ENCODE data around the gene PRKG1.

The PRKG1 gene

GRCh38 chr10:51371743-51372142, 297.5 kb downstream of the PRKG1 start:
- H3K9ac ChIP-seq (ENCODE audit: low read length): no peak overlapping the region
- H3K27me3 ChIP-seq (ENCODE audit: low read length): no peaks in the 10 kb centered on the region
- no peak overlapping the region for H3K27ac ChIP-seq (ENCODE audit: low read depth, low read length)
- H3K36me3 ChIP-seq (ENCODE audit: low read length): no peaks in the 10 kb centered on the region
- no peak overlapping the region for H2AFZ ChIP-seq (ENCODE audit: low read depth, low read length, severe bottlenecking)
- H3F3A ChIP-seq (ENCODE audit: insufficient read depth): no peaks in the 10 kb centered on the region
- H3K4me3 ChIP-seq (ENCODE audit: insufficient read depth, low read length, poor library complexity, severe bottlenecking): no peak overlapping the region
- no peak for TF ChIP-seq EZH2phosphoT487 (conservative IDR thresholded peaks at IDR 0.05; ENCODE audit: low read length)
- TF ChIP-seq, protein P1, sequence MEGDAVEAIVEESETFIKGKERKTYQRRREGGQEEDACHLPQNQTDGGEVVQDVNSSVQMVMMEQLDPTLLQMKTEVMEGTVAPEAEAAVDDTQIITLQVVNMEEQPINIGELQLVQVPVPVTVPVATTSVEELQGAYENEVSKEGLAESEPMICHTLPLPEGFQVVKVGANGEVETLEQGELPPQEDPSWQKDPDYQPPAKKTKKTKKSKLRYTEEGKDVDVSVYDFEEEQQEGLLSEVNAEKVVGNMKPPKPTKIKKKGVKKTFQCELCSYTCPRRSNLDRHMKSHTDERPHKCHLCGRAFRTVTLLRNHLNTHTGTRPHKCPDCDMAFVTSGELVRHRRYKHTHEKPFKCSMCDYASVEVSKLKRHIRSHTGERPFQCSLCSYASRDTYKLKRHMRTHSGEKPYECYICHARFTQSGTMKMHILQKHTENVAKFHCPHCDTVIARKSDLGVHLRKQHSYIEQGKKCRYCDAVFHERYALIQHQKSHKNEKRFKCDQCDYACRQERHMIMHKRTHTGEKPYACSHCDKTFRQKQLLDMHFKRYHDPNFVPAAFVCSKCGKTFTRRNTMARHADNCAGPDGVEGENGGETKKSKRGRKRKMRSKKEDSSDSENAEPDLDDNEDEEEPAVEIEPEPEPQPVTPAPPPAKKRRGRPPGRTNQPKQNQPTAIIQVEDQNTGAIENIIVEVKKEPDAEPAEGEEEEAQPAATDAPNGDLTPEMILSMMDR (IDR thresholded peaks at IDR 0.05; ENCODE audit: insufficient read depth, low read length, poor library complexity, severe bottlenecking): no peak
- no peaks in the 10 kb centered on the region for H3K79me2 ChIP-seq (ENCODE audit: insufficient read depth, low read length)
- H3K9me3 ChIP-seq (ENCODE audit: insufficient read depth, low read length): no peaks in the 10 kb centered on the region
- no peaks in the 10 kb centered on the region for H3K9me2 ChIP-seq (replicated peaks; ENCODE audit: insufficient read depth, low read length)
- H4K20me1 ChIP-seq (ENCODE audit: low read depth, low read length): no peaks in the 10 kb centered on the region
- no peak overlapping the region for H3K4me2 ChIP-seq (ENCODE audit: low read depth, low read length, poor library complexity, severe bottlenecking)

- TF ChIP-seq, protein P1 (IDR thresholded peaks at IDR 0.05; ENCODE audit: insufficient read depth, low read length, poor library complexity, severe bottlenecking): no peak
- TF ChIP-seq EZH2phosphoT487 (conservative IDR thresholded peaks at IDR 0.05; ENCODE audit: low read length): no peak
- Histone ChIP-seq H3F3A (ENCODE audit: insufficient read depth) (no peaks in the 10 kb centered on the region), H3K9me2 (replicated peaks; ENCODE audit: insufficient read depth, low read length) (no peaks in the 10 kb centered on the region), H3K9ac (ENCODE audit: low read length) (no peak overlapping the region), H4K20me1 (ENCODE audit: low read depth, low read length) (no peaks in the 10 kb centered on the region), H3K4me2 (ENCODE audit: low read depth, low read length, poor library complexity, severe bottlenecking) (no peak overlapping the region), H3K79me2 (ENCODE audit: insufficient read depth, low read length) (no peaks in the 10 kb centered on the region), H3K27me3 (ENCODE audit: low read length) (no peaks in the 10 kb centered on the region), H3K36me3 (ENCODE audit: low read length) (no peaks in the 10 kb centered on the region), H2AFZ (ENCODE audit: low read depth, low read length, severe bottlenecking) (no peak overlapping the region), H3K4me3 (ENCODE audit: insufficient read depth, low read length, poor library complexity, severe bottlenecking) (no peak overlapping the region), H3K9me3 (ENCODE audit: insufficient read depth, low read length) (no peaks in the 10 kb centered on the region), H3K27ac (ENCODE audit: low read depth, low read length) (no peak overlapping the region)
Measured at GRCh38 chr10:51375790-51376189, 301.5 kb downstream of the PRKG1 start.

DNA sequence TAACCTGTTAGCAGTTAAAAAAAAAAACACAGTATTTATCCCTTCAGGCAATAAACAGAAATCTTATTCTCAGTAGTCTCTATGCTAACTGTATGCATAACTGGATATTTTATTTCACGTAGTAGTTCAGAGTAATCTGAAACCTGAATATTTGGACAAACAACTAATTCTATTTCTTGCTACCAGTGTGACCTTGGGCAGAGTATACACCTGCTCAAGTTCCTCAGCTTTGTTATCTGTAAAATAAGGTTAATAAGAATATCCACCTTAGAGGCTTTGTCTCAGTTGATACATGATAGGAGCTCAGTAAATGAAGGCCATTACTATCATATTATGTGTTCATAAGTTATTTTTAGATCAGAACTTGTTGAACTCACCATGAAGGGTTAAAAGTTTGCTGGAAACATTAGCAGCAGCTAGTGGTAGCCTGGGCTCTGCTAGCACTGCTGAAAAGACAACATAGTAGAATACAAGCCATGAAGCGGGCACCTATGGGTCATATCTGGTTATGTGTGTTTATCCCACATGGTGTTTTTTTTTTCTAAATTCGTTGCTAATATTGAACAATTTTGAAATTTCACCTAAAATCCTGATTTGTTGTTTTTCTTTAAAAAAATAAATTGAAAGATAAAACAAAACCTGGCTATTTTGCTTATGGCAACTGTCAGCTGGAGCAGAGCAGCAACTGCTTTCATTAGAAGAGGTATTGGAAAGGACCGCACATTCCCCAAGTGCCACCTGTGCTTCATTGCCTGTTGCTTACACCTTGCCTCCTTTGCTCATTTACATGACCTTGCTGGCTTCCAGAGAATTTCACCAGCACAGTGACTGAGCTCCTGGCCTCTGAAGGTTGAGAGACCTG, 303.0 kb downstream of the PRKG1 start:
- H4K20me1 ChIP-seq (ENCODE audit: low read depth, low read length): no peaks in the 10 kb centered on the region
- H3K27ac ChIP-seq (ENCODE audit: low read depth, low read length): no peak overlapping the region

More for the DNA sequence above, 303.0 kb downstream of the PRKG1 start:
- Histone ChIP-seq H3K9me3 (ENCODE audit: insufficient read depth, low read length) (no peaks in the 10 kb centered on the region), H3K27me3 (ENCODE audit: low read length) (no peaks in the 10 kb centered on the region), H2AFZ (ENCODE audit: low read depth, low read length, severe bottlenecking) (no peak overlapping the region), H3K79me2 (ENCODE audit: insufficient read depth, low read length) (no peaks in the 10 kb centered on the region), H3K4me2 (ENCODE audit: low read depth, low read length, poor library complexity, severe bottlenecking) (no peak overlapping the region), H3K9me2 (replicated peaks; ENCODE audit: insufficient read depth, low read length) (no peaks in the 10 kb centered on the region), H3K9ac (ENCODE audit: low read length) (no peak overlapping the region), H3K36me3 (ENCODE audit: low read length) (no peaks in the 10 kb centered on the region), H3K4me3 (ENCODE audit: insufficient read depth, low read length, poor library complexity, severe bottlenecking) (no peak overlapping the region), H3F3A (ENCODE audit: insufficient read depth) (no peaks in the 10 kb centered on the region)
- TF ChIP-seq EZH2phosphoT487 (conservative IDR thresholded peaks at IDR 0.05; ENCODE audit: low read length): no peak
- TF ChIP-seq, protein P1 (IDR thresholded peaks at IDR 0.05; ENCODE audit: insufficient read depth, low read length, poor library complexity, severe bottlenecking): no peak
